Vagina (tissue), 2 donors: ENCODE measurements around the gene DNMT3L.
"Not testable (repeated sequence)": the region's sequence is repeated elsewhere in the genome, so short reads cannot be mapped to it uniquely, and the experiment has no call there.

Experiments used
- POLR2A ChIP-seq, 2 donors: fragments of 450-650 bp; IDR thresholded peaks; one replicate each; pipeline ENCODE4 v1.6.1; 2017; ENCODE audit warnings: antibody characterized with exemption in 2 of 2, mild to moderate bottlenecking in 2 of 2, moderate library complexity in 2 of 2
- POLR2AphosphoS5 ChIP-seq, 2 donors: sonication (generic); formaldehyde crosslinking; IDR thresholded peaks; one replicate each; pipeline ENCODE4 v1.9.0; 2017; ENCODE audit warnings: antibody characterized with exemption in 2 of 2, mild to moderate bottlenecking in 2 of 2, low read depth in 1 of 2; ENCODE audit not compliant: insufficient read depth in 1 of 2
- TF ChIP-seq, protein P1 (sequence below), 3 experiments: fragments of 450-650 bp in 2 of 3; fragments of 200-600 bp in 1 of 3; sonication (generic) in 1 of 3; IDR thresholded peaks; one replicate each; pipeline ENCODE4 v1.5.1; 2017 to 2019; ENCODE audit warnings: antibody characterized with exemption in 3 of 3, mild to moderate bottlenecking in 2 of 3, moderate library complexity in 2 of 3

DNA sequence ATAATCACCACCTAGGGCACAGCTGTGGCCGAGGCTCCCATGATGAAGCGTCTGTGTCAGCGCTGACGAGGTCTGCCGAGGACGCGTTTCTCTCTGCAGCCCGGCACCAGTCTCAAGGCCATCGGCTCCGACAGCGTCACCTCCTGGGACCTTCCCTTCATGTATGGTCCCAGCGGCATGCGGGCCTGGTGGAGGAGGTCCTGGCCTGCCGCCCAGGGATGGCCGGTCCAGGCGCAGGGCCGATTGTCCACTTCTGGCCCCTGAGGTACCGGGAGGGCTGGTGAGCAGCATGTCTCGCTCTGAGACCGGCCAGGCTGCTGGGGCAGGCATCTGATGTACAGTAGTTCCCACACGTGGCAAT, 64.6 kb downstream of the DNMT3L start:
- TF ChIP-seq, protein P1, sequence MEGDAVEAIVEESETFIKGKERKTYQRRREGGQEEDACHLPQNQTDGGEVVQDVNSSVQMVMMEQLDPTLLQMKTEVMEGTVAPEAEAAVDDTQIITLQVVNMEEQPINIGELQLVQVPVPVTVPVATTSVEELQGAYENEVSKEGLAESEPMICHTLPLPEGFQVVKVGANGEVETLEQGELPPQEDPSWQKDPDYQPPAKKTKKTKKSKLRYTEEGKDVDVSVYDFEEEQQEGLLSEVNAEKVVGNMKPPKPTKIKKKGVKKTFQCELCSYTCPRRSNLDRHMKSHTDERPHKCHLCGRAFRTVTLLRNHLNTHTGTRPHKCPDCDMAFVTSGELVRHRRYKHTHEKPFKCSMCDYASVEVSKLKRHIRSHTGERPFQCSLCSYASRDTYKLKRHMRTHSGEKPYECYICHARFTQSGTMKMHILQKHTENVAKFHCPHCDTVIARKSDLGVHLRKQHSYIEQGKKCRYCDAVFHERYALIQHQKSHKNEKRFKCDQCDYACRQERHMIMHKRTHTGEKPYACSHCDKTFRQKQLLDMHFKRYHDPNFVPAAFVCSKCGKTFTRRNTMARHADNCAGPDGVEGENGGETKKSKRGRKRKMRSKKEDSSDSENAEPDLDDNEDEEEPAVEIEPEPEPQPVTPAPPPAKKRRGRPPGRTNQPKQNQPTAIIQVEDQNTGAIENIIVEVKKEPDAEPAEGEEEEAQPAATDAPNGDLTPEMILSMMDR (IDR thresholded peaks at IDR 0.05): not testable (repeated sequence)
- not testable (repeated sequence) for TF ChIP-seq POLR2AphosphoS5 (IDR thresholded peaks at IDR 0.05; ENCODE audit: insufficient read depth in 1 of 2, low read depth in 1 of 2); POLR2A (IDR thresholded peaks at IDR 0.05)
